ENCODE data around the gene ANKIB1. TPM values are rescaled to one million over a fixed set of nuclear protein-coding genes. Genes with fewer than 3 reads are reported as not detected.
"Not testable (repeated sequence)": the region's sequence is repeated elsewhere in the genome, so short reads cannot be mapped to it uniquely, and the experiment has no call there.

Gene ANKIB1
- total RNA-seq, 1 donor from 2014 or later = 31.3 TPM

DNA sequence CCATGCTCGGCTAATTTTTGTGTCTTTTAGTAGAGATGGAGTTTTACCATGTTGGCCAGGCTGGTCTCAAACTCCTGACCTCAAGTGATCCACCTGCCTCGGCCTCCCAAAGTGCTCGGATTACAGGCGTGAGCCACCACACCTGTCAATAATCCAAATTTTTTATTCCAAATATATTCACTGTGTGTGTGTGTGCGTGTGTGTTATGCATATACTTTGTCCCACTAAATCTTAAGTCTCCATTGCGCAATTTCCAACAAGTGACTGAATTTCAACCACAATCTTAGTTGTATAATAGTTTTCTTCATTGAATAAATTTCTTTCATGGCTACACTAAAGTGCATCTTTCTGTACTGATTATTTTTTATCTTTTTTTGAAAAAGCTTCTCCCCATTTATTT is 2.8 kb upstream of the ANKIB1 start:
- H3K27ac ChIP-seq (ENCODE audit: low read depth, low read length) = no peak overlapping the region
- H3K27me3 ChIP-seq (ENCODE audit: control insufficient read depth in 3 of 3, insufficient read depth in 3 of 3, low read length in 3 of 3) = no peaks in the 10 kb centered on the region
- peaks cover 15 to 29% (median 26%) of the 10 kb centered on the region in 3 donors for H3K4me1 ChIP-seq (ENCODE audit: control insufficient read depth in 3 of 3, insufficient read depth in 3 of 3, low read length in 3 of 3)
- H3K36me3 ChIP-seq (ENCODE audit: control insufficient read depth in 3 of 3, insufficient read depth in 3 of 3, low read length in 3 of 3) = peaks cover 10 to 28% (median 25%) of the 10 kb centered on the region in 3 donors
- no peak overlapping the region for H3K4me3 ChIP-seq (ENCODE audit: low read length in 3 of 3)
- H3K9me3 ChIP-seq (ENCODE audit: control insufficient read depth in 3 of 3, low read length in 3 of 3) = no peaks in the 10 kb centered on the region
- H3K9ac ChIP-seq (ENCODE audit: low read depth in 1 of 3, low read length in 3 of 3) = no peak overlapping the region

DNA sequence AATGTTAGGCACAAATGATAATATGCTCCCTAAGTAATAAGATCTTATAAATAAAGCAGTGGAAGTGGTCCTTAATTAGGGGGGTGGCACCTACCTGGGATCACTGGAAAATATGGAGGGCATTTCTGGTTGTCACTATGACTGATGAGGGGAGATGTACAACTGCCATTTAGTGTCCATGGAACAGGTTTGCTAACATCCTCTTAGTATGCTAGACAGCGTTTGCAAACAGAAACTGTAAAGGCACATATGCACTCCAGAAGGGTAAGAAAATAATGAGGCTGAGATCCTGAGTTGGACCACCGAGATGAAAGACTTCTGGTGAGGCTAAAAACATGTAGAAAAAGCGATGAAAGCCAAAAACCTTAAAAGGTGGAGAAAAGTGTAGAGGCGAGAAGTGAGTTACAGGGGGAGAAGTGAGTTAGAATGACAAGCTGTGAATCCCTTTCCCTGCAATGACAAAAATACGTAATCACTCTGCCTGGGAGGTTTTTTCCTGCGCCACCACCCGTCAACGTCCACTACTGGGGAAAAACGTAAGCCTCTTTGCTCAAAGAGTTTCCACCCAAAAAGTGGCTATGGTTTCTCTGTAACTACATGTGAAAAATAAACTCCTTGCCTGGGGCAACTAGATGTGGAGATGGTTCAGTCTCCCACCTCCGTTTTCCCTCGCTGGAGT is 827 bp upstream of the ANKIB1 start:
- Histone ChIP-seq H3K9me3 (ENCODE audit: control insufficient read depth in 3 of 3, low read length in 3 of 3) (no peaks in the 10 kb centered on the region), H3K27ac (ENCODE audit: low read depth, low read length) (peak overlapping the region; percentile 90), H3K4me3 (ENCODE audit: low read length in 3 of 3) (peak overlapping the region; percentile 86 to 92 (median 91)), H3K27me3 (ENCODE audit: control insufficient read depth in 3 of 3, insufficient read depth in 3 of 3, low read length in 3 of 3) (no peaks in the 10 kb centered on the region), H3K36me3 (ENCODE audit: control insufficient read depth in 3 of 3, insufficient read depth in 3 of 3, low read length in 3 of 3) (peaks cover 2 to 13% (median 11%) of the 10 kb centered on the region in 3 donors), H3K9ac (ENCODE audit: low read depth in 1 of 3, low read length in 3 of 3) (peak overlapping the region; percentile 87 to 97 (median 96)), H3K4me1 (ENCODE audit: control insufficient read depth in 3 of 3, insufficient read depth in 3 of 3, low read length in 3 of 3) (peaks cover 15 to 32% (median 26%) of the 10 kb centered on the region in 3 donors)

DNA sequence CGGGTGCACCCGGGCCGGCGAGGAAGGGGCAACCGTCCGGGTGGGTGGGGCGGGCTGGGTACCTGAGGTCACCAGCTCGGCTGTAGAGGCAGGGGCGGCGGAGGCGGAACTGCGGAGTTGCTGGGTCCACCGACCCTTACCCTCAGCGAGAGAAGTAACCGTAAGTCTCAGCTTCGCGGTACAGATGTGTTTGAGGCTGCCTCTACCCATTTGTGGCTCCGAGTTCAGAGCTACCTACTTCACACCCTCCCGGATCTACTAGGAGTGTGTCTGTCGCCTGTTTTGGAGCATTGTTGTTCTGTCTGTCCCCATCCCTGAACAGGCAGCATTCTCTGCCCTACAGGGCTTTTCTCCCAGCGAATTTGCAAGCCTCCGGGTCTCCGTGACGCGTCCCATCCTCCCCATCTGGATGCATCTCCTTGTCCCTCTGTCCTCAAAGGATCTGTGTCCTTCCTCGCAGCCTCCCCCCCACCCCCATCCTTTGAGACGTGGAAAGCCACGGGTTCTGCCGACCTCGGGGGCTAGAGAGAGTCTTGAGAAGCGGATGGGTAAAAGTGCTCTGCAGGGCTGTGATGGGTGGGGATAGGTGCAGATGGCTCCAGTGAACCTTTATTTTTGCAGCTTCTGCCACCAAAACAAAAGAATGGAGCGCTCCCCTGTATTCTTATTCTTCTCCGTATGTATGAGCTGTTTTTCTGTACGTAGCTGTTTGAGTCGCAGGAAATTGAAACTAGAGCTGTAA is 757 bp downstream of the ANKIB1 start:
- Histone ChIP-seq H3K27ac (ENCODE audit: low read depth, low read length) (peak overlapping the region; percentile 90), H3K4me3 (ENCODE audit: low read length in 3 of 3) (peak overlapping the region; percentile 86 to 92 (median 91)), H3K9ac (ENCODE audit: low read depth in 1 of 3, low read length in 3 of 3) (peak overlapping the region; percentile 87 to 97 (median 96)), H3K9me3 (ENCODE audit: control insufficient read depth in 3 of 3, low read length in 3 of 3) (no peaks in the 10 kb centered on the region), H3K36me3 (ENCODE audit: control insufficient read depth in 3 of 3, insufficient read depth in 3 of 3, low read length in 3 of 3) (no peaks in the 10 kb centered on the region), H3K27me3 (ENCODE audit: control insufficient read depth in 3 of 3, insufficient read depth in 3 of 3, low read length in 3 of 3) (no peaks in the 10 kb centered on the region), H3K4me1 (ENCODE audit: control insufficient read depth in 3 of 3, insufficient read depth in 3 of 3, low read length in 3 of 3) (peaks cover 16 to 37% (median 26%) of the 10 kb centered on the region in 3 donors)

DNA sequence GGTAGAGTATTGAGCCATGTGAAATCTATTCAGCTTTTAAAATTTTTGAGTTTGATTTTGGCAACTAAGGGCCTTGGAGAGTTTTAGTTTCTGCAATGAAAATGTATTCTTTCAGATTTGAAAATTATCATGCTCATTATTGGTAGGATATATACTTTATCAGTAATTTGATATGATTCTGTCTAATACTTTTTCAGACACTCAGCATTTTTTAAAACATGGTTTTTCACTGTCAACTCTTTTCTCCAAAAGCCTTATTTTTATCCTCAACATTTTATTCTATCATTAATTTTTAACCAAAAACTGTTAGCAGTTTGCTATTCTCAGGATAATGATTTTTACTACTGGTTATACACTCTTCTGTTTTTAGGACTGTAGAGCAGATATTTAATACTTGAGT is 4.8 kb downstream of the ANKIB1 start:
- H3K4me1 ChIP-seq (ENCODE audit: control insufficient read depth in 3 of 3, insufficient read depth in 3 of 3, low read length in 3 of 3) = peaks cover 7 to 24% (median 17%) of the 10 kb centered on the region in 3 donors

DNA sequence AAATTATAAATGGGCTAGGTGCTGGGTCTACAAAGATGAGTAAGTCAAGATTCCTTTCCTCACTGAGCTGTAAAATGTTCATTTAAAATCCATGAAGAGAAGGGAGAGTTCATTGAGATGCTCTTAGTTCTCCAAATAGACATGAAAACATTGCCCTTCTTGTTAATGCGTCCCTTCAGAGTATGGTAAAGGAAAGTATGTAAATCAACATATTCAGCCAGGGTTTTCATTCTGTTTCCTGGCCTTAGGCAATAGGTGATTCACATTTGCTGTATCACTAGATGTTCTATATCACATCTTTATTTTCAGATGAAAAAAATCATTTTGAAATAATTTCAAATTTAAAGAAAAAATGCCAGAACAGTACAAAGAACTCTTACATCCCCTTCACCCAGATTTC is 5.4 kb downstream of the ANKIB1 start:
- no peak overlapping the region for H3K27ac ChIP-seq (ENCODE audit: low read depth, low read length)
- H3K9ac ChIP-seq (ENCODE audit: low read depth in 1 of 3, low read length in 3 of 3) = no peak overlapping the region
- no peak overlapping the region for H3K4me3 ChIP-seq (ENCODE audit: low read length in 3 of 3)
- H3K9me3 ChIP-seq (ENCODE audit: control insufficient read depth in 3 of 3, low read length in 3 of 3) = no peaks in the 10 kb centered on the region
- peaks cover 7 to 24% (median 17%) of the 10 kb centered on the region in 3 donors for H3K4me1 ChIP-seq (ENCODE audit: control insufficient read depth in 3 of 3, insufficient read depth in 3 of 3, low read length in 3 of 3)
- no peaks in the 10 kb centered on the region for H3K27me3 ChIP-seq (ENCODE audit: control insufficient read depth in 3 of 3, insufficient read depth in 3 of 3, low read length in 3 of 3)
- H3K36me3 ChIP-seq (ENCODE audit: control insufficient read depth in 3 of 3, insufficient read depth in 3 of 3, low read length in 3 of 3) = no peaks in the 10 kb centered on the region

More for the DNA sequence above, 4.8 kb downstream of the ANKIB1 start:
- Histone ChIP-seq H3K36me3 (ENCODE audit: control insufficient read depth in 3 of 3, insufficient read depth in 3 of 3, low read length in 3 of 3) (no peaks in the 10 kb centered on the region), H3K4me3 (ENCODE audit: low read length in 3 of 3) (no peak overlapping the region), H3K9me3 (ENCODE audit: control insufficient read depth in 3 of 3, low read length in 3 of 3) (no peaks in the 10 kb centered on the region), H3K9ac (ENCODE audit: low read depth in 1 of 3, low read length in 3 of 3) (no peak overlapping the region), H3K27me3 (ENCODE audit: control insufficient read depth in 3 of 3, insufficient read depth in 3 of 3, low read length in 3 of 3) (no peaks in the 10 kb centered on the region), H3K27ac (ENCODE audit: low read depth, low read length) (no peak overlapping the region)

DNA sequence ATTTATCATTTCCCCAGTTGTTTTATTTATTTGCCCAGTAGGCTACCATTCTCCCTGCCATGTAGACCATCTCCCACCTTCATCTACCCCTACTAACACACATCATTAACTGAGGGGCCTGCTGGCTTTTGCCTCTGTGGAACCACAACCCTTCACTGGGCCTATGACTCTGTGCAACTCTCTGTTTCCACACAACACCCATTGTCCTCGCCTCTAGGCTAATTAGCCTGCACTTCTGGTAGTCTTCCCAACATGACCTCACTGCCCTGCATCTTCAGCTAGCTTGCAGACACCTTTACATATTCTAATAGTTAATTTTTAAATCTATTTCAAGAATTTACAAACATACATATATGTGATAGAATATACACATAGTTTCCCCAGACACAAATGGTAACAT is 7.5 kb downstream of the ANKIB1 start:
- no peak overlapping the region for H3K4me3 ChIP-seq (ENCODE audit: low read length in 3 of 3)
- no peak overlapping the region for H3K27ac ChIP-seq (ENCODE audit: low read depth, low read length)
- no peak overlapping the region for H3K9ac ChIP-seq (ENCODE audit: low read depth in 1 of 3, low read length in 3 of 3)
- no peaks in the 10 kb centered on the region for H3K27me3 ChIP-seq (ENCODE audit: control insufficient read depth in 3 of 3, insufficient read depth in 3 of 3, low read length in 3 of 3)
- no peaks in the 10 kb centered on the region for H3K9me3 ChIP-seq (ENCODE audit: control insufficient read depth in 3 of 3, low read length in 3 of 3)
- no peaks in the 10 kb centered on the region for H3K36me3 ChIP-seq (ENCODE audit: control insufficient read depth in 3 of 3, insufficient read depth in 3 of 3, low read length in 3 of 3)
- H3K4me1 ChIP-seq (ENCODE audit: control insufficient read depth in 3 of 3, insufficient read depth in 3 of 3, low read length in 3 of 3) = peaks cover 3 to 10% (median 3%) of the 10 kb centered on the region in 3 donors

DNA sequence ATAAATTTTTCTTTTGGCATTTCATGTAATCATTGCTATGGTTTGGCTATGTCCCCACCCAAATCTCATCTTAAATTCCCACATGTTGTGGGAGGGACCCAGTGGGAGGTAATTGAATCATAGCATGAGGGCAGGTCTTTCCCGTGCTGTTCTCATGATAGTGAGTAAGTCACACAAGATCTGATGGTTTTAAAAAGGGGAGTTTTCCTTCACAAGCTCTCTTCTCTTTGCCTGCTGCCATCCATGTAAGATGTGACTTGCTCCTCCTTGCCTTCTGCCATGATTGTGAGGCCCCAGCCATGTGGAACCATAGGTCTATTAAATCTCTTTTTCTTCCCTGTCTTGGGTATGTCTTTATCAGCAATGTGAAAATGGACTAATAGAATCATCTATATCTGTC is 9.0 kb downstream of the ANKIB1 start:
- not testable (repeated sequence) for H3K4me3 ChIP-seq (ENCODE audit: low read length in 3 of 3); H3K9ac ChIP-seq (ENCODE audit: low read depth in 1 of 3, low read length in 3 of 3); H3K9me3 ChIP-seq (ENCODE audit: control insufficient read depth in 3 of 3, low read length in 3 of 3); H3K27me3 ChIP-seq (ENCODE audit: control insufficient read depth in 3 of 3, insufficient read depth in 3 of 3, low read length in 3 of 3); H3K36me3 ChIP-seq (ENCODE audit: control insufficient read depth in 3 of 3, insufficient read depth in 3 of 3, low read length in 3 of 3)
- Histone ChIP-seq H3K4me1 (ENCODE audit: control insufficient read depth in 3 of 3, insufficient read depth in 3 of 3, low read length in 3 of 3) (peaks cover 3 to 14% (median 9%) of the 10 kb centered on the region in 3 donors), H3K27ac (ENCODE audit: low read depth, low read length) (peak overlapping the region; percentile 22)

DNA sequence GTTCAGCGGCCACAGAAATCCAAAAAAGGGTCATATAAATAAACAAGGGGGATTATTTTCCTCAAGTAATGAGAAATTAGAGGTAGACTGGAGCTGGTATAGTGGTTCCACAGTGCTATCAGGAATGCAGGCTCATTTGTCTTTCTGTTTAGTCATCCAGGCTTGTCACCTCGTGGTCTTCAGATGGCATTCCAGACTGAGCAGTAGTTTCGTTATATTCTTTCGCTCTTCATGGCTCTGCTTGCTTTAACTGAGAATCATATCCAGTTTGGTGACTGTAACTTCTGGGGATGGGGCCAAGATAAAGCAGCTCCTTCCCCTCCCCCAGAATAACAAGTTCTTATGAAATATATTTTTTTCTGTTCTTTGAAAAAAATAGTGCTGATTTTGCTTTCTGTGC is 9.5 kb downstream of the ANKIB1 start:
- Histone ChIP-seq H3K27me3 (ENCODE audit: control insufficient read depth in 3 of 3, insufficient read depth in 3 of 3, low read length in 3 of 3) (no peaks in the 10 kb centered on the region), H3K27ac (ENCODE audit: low read depth, low read length) (peak overlapping the region; percentile 22), H3K4me1 (ENCODE audit: control insufficient read depth in 3 of 3, insufficient read depth in 3 of 3, low read length in 3 of 3) (peaks cover 3 to 19% (median 9%) of the 10 kb centered on the region in 3 donors), H3K9ac (ENCODE audit: low read depth in 1 of 3, low read length in 3 of 3) (no peak overlapping the region), H3K36me3 (ENCODE audit: control insufficient read depth in 3 of 3, insufficient read depth in 3 of 3, low read length in 3 of 3) (no peaks in the 10 kb centered on the region), H3K4me3 (ENCODE audit: low read length in 3 of 3) (peak overlapping the region in 1 of 3 donors; percentile 2), H3K9me3 (ENCODE audit: control insufficient read depth in 3 of 3, low read length in 3 of 3) (no peaks in the 10 kb centered on the region)

DNA sequence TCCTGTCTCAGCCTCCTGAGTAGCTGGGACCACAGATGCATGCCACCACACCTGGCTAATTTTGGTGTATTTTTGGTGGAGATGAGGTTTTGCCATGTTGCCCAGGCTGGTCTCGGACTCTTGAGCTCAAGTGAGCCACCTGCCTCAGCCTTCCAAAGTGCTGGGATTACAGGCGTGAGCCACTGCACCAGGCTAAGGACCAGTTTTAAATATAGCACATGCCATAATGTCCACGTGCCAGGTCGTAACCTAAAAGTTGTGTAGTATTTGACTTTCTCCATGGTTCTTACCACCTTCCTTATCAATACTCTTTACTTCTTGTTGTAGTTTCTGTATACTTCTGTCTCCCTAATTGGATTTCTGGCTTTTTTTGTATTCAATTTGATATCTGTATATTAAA is 13.3 kb downstream of the ANKIB1 start:
- Histone ChIP-seq H3K9me3 (ENCODE audit: control insufficient read depth in 3 of 3, low read length in 3 of 3) (no peaks in the 10 kb centered on the region), H3K27me3 (ENCODE audit: control insufficient read depth in 3 of 3, insufficient read depth in 3 of 3, low read length in 3 of 3) (no peaks in the 10 kb centered on the region), H3K27ac (ENCODE audit: low read depth, low read length) (no peak overlapping the region), H3K9ac (ENCODE audit: low read depth in 1 of 3, low read length in 3 of 3) (no peak overlapping the region), H3K36me3 (ENCODE audit: control insufficient read depth in 3 of 3, insufficient read depth in 3 of 3, low read length in 3 of 3) (no peaks in the 10 kb centered on the region), H3K4me3 (ENCODE audit: low read length in 3 of 3) (no peak overlapping the region), H3K4me1 (ENCODE audit: control insufficient read depth in 3 of 3, insufficient read depth in 3 of 3, low read length in 3 of 3) (peaks cover 0 to 9% (median 7%) of the 10 kb centered on the region in 3 donors)

DNA sequence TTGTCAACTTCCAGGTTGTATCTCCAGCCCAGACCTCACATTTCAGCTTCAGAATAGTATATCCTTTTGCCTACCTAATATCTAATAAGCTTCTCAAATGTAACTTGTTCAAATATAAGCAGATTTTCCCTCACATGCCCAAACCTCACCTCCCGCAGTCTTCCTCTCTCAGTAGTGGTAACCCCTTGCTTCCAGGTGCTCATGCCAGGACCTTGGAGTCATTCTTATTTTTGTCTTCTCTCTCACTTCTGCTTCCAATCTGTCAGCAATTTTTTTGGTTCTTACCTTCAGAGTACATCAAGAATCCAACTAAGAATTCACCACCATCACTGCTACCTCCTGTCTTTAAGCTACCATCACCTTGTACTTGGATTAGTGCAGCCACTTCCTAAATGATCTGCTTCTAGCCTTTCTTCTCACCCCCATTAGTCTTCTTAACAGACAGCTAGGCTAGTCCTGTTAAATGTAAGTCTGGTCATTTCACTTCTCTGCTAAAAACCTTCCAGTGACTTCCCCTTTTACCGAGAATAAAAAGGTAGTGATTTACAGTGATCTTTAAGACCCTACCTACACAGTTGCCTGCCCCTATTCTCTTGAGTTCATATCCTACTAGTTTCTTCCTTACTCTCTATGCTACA is 14.0 kb downstream of the ANKIB1 start:
- no peaks in the 10 kb centered on the region for H3K27me3 ChIP-seq (ENCODE audit: control insufficient read depth in 3 of 3, insufficient read depth in 3 of 3, low read length in 3 of 3)
- no peaks in the 10 kb centered on the region for H3K9me3 ChIP-seq (ENCODE audit: control insufficient read depth in 3 of 3, low read length in 3 of 3)
- H3K27ac ChIP-seq (ENCODE audit: low read depth, low read length) = no peak overlapping the region
- H3K9ac ChIP-seq (ENCODE audit: low read depth in 1 of 3, low read length in 3 of 3) = no peak overlapping the region
- H3K36me3 ChIP-seq (ENCODE audit: control insufficient read depth in 3 of 3, insufficient read depth in 3 of 3, low read length in 3 of 3) = no peaks in the 10 kb centered on the region
- peaks cover 0 to 9% (median 7%) of the 10 kb centered on the region in 3 donors for H3K4me1 ChIP-seq (ENCODE audit: control insufficient read depth in 3 of 3, insufficient read depth in 3 of 3, low read length in 3 of 3)
- no peak overlapping the region for H3K4me3 ChIP-seq (ENCODE audit: low read length in 3 of 3)

Data from skeletal muscle tissue (tissue), 4 donors.